Erythroblast (primary cell): Measurements from ENCODE around the gene OTUB2.

Experiments
- DNase-seq, 2 experiments: peaks; one replicate each; lab custom pipeline; 2025; lab: John Stamatoyannopoulos, UW
- GATA1 ChIP-seq: IDR thresholded peaks from 2 replicates; pipeline ENCODE4 v1.6.1; 2011; ENCODE audit warnings: low read depth, mild to moderate bottlenecking, control low read depth, low read length, moderate library complexity
- POLR2A ChIP-seq: IDR thresholded peaks from 2 replicates; pipeline ENCODE4 v1.6.1; 2011; ENCODE audit warnings: mild to moderate bottlenecking, low read length

Gene OTUB2

GRCh38 chr14:94001501-94002396 lies 24.4 kb upstream of the OTUB2 start:
- peak; percentile 55 to 70 for DNase-seq
- TF ChIP-seq GATA1 (no peak), POLR2A (no peak)

- no peak for DNase-seq
- TF ChIP-seq POLR2A (no peak), GATA1 (no peak)
Observed at GRCh38 chr14:94003397-94003796, 22.7 kb upstream of the OTUB2 start.

GRCh38 chr14:94004015-94004414 lies 22.1 kb upstream of the OTUB2 start:
- no peak for TF ChIP-seq GATA1
- TF ChIP-seq POLR2A = no peak
- DNase-seq = no peak

- DNase-seq = peak in 1 of 2 experiments; percentile 14
Observed at GRCh38 chr14:94005324-94006073, 20.6 kb upstream of the OTUB2 start.

GRCh38 chr14:94008234-94008633 lies 17.9 kb upstream of the OTUB2 start:
- no peak for DNase-seq
- TF ChIP-seq POLR2A = no peak
- TF ChIP-seq GATA1 = no peak

More at GRCh38 chr14:94005324-94006073, 20.6 kb upstream of the OTUB2 start:
- no peak for TF ChIP-seq GATA1
- TF ChIP-seq POLR2A = no peak

- TF ChIP-seq POLR2A (no peak), GATA1 (no peak)
- DNase-seq = no peak
Observed at GRCh38 chr14:94009767-94010166, 16.4 kb upstream of the OTUB2 start.

GRCh38 chr14:94010625-94011024 lies 15.5 kb upstream of the OTUB2 start:
- DNase-seq = no peak

GRCh38 chr14:94011795-94012194 lies 14.3 kb upstream of the OTUB2 start:
- DNase-seq = no peak
- TF ChIP-seq GATA1 (no peak), POLR2A (no peak)

More at GRCh38 chr14:94010625-94011024, 15.5 kb upstream of the OTUB2 start:
- TF ChIP-seq GATA1 = no peak
- TF ChIP-seq POLR2A = no peak

GRCh38 chr14:94014382-94014781 lies 11.8 kb upstream of the OTUB2 start:
- TF ChIP-seq GATA1 (no peak), POLR2A (no peak)
- DNase-seq = no peak

- no peak for DNase-seq
- TF ChIP-seq POLR2A = no peak
- no peak for TF ChIP-seq GATA1
Observed at GRCh38 chr14:94015223-94015622, 10.9 kb upstream of the OTUB2 start.

- TF ChIP-seq GATA1 (no peak), POLR2A (no peak)
- no peak for DNase-seq
Observed at GRCh38 chr14:94016446-94016976, 9.6 kb upstream of the OTUB2 start.

GRCh38 chr14:94018308-94018707 lies 7.8 kb upstream of the OTUB2 start:
- no peak for TF ChIP-seq GATA1
- no peak for TF ChIP-seq POLR2A
- DNase-seq = no peak

- DNase-seq = no peak
- no peak for TF ChIP-seq POLR2A
- no peak for TF ChIP-seq GATA1
Observed at GRCh38 chr14:94019329-94019728, 6.8 kb upstream of the OTUB2 start.

- no peak for DNase-seq
- no peak for TF ChIP-seq POLR2A
- no peak for TF ChIP-seq GATA1
Observed at GRCh38 chr14:94020267-94020666, 5.9 kb upstream of the OTUB2 start.
